NT2/D1 (cell line): ENCODE data around the gene TRMT2A.
"Not testable (repeated sequence)": the region's sequence is repeated elsewhere in the genome, so short reads cannot be mapped to it uniquely, and the experiment has no call there.

ENCODE experiments used
- SUZ12 ChIP-seq: IDR thresholded peaks from 2 replicates; pipeline ENCODE4 v1.6.1; 2011; ENCODE audit not compliant: insufficient read length, insufficient read depth; ENCODE audit errors: extremely low read depth
- YY1 ChIP-seq: IDR thresholded peaks from 2 replicates; pipeline ENCODE4 v1.6.1; 2011; ENCODE audit not compliant: insufficient read length, insufficient read depth
- ZNF274 ChIP-seq: IDR thresholded peaks from 2 replicates; pipeline ENCODE4 v1.6.1; 2011; ENCODE audit warnings: mild to moderate bottlenecking, low read depth, low read length

- not testable (repeated sequence) for TF ChIP-seq ZNF274, YY1, SUZ12
Observed at GRCh38 chr22:20067384-20067682, 49.7 kb downstream of the TRMT2A start.
